Prostate gland (tissue), 2 donors: ENCODE results near the gene IL22RA1.

ENCODE experiments used
- POLR2A ChIP-seq: fragments of 450-650 bp; IDR thresholded peaks from one replicate; pipeline ENCODE4 v1.6.1; 2016; ENCODE audit warnings: antibody characterized with exemption, mild to moderate bottlenecking
- POLR2AphosphoS5 ChIP-seq: sonication (generic); formaldehyde crosslinking; IDR thresholded peaks from one replicate; pipeline ENCODE4 v1.6.1; 2017; ENCODE audit warnings: antibody characterized with exemption
- TF ChIP-seq, protein P1 (sequence below), 4 experiments: fragments of 200-600 bp in 2 of 4; fragments of 450-650 bp in 2 of 4; sonication (generic) in 2 of 4; IDR thresholded peaks; 1 replicate in 3 of 4; 2 replicates in 1 of 4; pipeline ENCODE4 v1.5.1; 2016 to 2019; ENCODE audit warnings: antibody characterized with exemption in 4 of 4, mild to moderate bottlenecking in 2 of 4, moderate library complexity in 2 of 4

DNA sequence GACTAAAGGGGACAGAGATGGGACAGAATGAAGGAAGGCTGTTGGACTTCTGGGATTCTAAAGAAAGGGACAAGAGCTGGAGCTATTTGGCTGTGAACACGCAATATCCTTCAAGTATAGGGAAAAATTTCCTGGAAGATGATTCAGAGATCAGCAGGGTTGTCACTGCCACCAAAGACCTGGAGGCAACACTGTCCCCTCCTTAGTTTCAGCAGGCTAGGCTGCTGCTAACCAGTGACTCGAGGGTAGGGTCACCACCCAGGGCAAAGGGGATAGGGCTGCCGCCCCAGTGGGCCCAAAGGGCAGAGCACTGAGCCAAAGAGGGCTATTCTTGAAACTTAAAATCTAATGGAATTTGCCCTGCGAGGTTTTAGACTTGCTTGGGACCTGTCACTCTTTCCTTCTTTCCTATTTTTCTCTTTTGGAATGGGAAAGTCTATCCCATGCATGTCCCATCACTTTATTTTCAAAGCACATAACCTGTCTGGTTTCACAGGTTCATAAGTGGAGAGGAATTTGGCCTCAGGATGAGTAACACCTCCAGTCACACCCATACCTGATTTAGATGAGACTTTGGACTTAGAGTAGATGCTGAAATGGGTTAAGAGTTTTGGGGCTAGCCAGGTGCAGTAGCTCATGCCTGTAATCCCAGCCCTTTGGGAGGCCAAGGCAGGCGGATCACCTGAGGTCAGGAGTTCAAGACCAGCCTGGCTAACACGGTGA is 32.3 kb upstream of the IL22RA1 start:
- TF ChIP-seq, protein P1, sequence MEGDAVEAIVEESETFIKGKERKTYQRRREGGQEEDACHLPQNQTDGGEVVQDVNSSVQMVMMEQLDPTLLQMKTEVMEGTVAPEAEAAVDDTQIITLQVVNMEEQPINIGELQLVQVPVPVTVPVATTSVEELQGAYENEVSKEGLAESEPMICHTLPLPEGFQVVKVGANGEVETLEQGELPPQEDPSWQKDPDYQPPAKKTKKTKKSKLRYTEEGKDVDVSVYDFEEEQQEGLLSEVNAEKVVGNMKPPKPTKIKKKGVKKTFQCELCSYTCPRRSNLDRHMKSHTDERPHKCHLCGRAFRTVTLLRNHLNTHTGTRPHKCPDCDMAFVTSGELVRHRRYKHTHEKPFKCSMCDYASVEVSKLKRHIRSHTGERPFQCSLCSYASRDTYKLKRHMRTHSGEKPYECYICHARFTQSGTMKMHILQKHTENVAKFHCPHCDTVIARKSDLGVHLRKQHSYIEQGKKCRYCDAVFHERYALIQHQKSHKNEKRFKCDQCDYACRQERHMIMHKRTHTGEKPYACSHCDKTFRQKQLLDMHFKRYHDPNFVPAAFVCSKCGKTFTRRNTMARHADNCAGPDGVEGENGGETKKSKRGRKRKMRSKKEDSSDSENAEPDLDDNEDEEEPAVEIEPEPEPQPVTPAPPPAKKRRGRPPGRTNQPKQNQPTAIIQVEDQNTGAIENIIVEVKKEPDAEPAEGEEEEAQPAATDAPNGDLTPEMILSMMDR (IDR thresholded peaks at IDR 0.05), result no peak
- TF ChIP-seq POLR2AphosphoS5, result no peak
- TF ChIP-seq POLR2A, result no peak
